ENCODE results near the gene TNFRSF11A.

TNFRSF11A gene

DNA sequence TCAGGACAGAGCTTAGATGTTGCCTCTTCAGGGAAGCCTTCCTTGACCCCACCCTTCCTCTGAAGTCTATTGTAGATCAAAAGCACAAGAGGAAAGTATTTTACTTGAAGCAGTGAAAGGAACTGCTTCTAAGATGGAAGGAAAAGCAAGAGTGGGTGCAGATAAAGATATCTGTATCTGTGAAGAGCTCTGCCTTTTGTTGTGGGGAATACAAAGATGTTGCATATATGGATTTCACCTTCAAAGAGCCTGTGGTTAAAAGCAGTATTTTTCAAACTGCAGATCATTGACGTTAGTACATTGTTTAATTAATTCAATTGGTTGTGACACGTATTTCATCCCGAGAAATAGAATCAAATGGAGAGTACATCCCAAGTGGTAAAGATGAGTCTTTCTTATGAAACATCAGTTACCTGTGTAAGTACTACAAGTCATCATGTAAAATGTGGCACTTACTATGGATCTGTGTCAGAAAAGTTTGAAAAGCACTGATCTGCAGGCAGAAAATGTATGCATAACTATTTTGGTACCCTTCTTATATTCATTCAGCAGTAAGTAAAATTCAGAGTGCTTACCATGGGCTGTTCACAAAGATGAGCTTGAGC is 24.6 kb upstream of the TNFRSF11A start:
- TF ChIP-seq, protein P1, sequence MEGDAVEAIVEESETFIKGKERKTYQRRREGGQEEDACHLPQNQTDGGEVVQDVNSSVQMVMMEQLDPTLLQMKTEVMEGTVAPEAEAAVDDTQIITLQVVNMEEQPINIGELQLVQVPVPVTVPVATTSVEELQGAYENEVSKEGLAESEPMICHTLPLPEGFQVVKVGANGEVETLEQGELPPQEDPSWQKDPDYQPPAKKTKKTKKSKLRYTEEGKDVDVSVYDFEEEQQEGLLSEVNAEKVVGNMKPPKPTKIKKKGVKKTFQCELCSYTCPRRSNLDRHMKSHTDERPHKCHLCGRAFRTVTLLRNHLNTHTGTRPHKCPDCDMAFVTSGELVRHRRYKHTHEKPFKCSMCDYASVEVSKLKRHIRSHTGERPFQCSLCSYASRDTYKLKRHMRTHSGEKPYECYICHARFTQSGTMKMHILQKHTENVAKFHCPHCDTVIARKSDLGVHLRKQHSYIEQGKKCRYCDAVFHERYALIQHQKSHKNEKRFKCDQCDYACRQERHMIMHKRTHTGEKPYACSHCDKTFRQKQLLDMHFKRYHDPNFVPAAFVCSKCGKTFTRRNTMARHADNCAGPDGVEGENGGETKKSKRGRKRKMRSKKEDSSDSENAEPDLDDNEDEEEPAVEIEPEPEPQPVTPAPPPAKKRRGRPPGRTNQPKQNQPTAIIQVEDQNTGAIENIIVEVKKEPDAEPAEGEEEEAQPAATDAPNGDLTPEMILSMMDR (IDR thresholded peaks at IDR 0.05; ENCODE audit: low read length, missing control alignments): no peak
- no peak for DNase-seq (ENCODE audit: low read depth)
- no peak overlapping the region for H3K4me3 ChIP-seq (replicated peaks; ENCODE audit: low read depth, low read length)

DNA sequence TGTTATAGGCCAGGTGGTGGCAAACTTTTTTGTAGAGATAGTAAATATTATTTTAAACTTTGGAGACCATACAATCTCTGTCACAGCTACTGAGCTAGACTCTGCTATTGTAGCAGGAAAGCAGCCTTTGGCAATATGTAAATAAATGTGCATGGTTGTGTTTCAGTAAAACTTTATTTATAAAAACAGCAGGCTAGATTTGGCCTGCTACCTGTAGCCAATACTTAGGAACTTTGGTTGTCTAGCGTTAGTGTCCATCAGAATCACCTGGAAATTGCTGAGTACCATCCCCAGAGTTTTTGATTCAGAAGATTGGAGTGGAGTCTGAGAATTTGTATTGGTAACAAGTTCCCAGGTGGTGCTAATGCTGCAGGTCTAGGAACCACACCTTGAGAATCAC is 23.8 kb upstream of the TNFRSF11A start:
- TF ChIP-seq, protein P1 (IDR thresholded peaks at IDR 0.05; ENCODE audit: low read length, missing control alignments): no peak
- no peak overlapping the region for H3K4me3 ChIP-seq (replicated peaks; ENCODE audit: low read depth, low read length)
- DNase-seq (ENCODE audit: low read depth): no peak

GRCh38 chr18:62312851-62313250 is 12.3 kb upstream of the TNFRSF11A start:
- TF ChIP-seq, protein P1 (IDR thresholded peaks at IDR 0.05; ENCODE audit: low read length, missing control alignments): no peak
- no peak overlapping the region for H3K4me3 ChIP-seq (replicated peaks; ENCODE audit: low read depth, low read length)
- no peak for DNase-seq (ENCODE audit: low read depth)

DNA sequence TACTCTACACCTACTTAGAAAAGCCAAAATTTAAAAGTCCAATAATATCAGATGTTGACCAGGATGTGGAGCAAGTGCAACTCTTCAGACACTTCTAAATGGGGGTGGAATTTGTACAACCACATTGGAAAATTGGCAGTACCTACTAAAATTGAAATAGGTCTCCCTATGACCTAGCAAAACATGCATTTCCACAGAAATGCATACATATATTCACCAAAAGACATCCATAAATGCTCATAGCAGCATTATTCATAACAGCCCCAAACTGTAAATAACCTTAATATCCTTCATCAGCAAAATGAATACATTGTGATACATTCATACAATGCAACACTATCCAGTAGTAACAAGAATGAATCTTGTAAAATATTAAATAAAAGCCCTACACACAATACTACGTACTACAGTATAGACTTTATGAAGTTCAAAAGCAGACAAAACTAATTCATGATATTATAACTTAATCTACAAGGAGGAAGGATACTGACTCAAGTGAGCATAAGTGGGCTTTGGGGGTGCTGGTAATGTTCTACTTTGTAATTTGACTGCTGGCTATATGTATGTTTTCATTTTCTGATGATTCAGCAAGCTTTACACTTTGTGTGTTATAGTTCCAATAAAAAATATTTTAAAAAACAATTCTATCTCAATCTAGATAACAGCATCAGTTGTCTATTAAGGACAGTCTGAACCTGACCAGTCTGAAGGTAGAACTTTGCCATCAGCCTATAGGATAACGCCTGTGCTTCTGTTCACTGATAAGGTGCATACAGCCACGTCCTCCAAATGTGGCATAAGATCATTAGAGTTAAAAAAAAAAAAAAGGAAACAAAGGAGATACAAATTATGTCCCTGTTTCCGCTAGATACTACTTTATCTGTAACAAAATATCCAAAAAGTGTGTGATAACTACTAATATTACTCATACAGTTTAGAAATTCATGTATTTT is 6.6 kb upstream of the TNFRSF11A start:
- TF ChIP-seq, protein P1 (IDR thresholded peaks at IDR 0.05; ENCODE audit: low read length, missing control alignments): no peak
- no peak for DNase-seq (ENCODE audit: low read depth)
- H3K4me3 ChIP-seq (replicated peaks; ENCODE audit: low read depth, low read length): no peak overlapping the region

DNA sequence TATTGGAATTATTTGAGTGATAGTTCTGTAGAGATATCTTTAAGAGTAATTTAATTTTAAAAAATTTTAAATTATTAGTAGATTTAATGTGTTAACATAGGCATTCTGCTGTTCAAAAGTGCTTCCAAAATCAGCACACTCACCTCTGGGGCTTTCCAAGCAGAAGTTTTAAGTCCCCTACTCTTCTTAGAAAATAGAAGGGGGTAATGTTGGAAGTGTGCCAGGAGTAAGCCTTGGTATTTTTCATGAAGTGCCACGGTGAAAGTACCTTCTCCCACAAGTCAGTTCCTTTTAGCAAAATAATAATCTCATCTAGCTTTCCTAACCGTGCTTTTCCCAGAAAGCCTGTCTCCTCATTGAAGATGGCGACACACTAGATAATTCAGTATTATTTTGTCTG is 3.9 kb upstream of the TNFRSF11A start:
- no peak overlapping the region for H3K4me3 ChIP-seq (replicated peaks; ENCODE audit: low read depth, low read length)
- DNase-seq (ENCODE audit: low read depth): no peak
- TF ChIP-seq, protein P1 (IDR thresholded peaks at IDR 0.05; ENCODE audit: low read length, missing control alignments): no peak

DNA sequence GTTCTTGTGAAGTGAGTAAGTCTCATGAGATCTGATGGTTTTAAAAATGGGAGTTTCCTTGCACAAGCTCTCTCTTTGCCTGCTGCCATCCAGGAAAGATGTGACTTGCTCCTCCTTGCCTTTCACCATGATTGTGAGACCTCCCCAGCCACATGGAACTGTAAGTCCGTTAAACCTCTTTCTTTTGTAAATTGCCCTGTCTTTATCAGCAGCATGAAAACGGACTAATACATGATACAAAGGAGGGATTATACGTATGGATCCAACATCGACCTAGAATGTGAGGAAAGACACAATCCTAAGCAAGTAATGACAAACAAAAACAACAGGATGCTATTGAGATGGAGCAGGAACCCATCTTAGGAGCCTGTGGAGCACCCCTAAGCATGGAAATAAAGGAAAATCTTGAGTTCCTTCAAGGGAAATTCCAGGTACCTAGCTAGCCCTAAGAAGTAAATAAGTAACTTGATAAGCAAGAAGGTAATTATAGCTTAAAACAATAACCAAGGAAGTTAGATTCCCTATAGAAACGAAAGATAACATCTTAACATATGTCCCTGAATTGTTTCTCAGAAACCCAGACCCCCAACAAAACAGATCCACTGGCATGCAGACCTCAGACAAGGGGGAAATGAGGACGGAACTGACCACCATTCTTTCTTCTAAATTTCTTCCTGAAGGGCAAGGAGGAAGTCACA is 1.5 kb upstream of the TNFRSF11A start:
- TF ChIP-seq, protein P1 (IDR thresholded peaks at IDR 0.05; ENCODE audit: low read length, missing control alignments): no peak
- no peak for DNase-seq (ENCODE audit: low read depth)
- H3K4me3 ChIP-seq (replicated peaks; ENCODE audit: low read depth, low read length): no peak overlapping the region

Measured in fibroblast of pulmonary artery (primary cell).